ENCODE measurements around the gene SLCO4C1. TPM values are rescaled to one million over a fixed set of nuclear protein-coding genes. Genes with fewer than 3 reads are reported as not detected.

The SLCO4C1 gene
- total RNA-seq, 2 experiments from 2014 or later = 0.35 to 0.55 TPM

- Mint-ChIP-seq H3K4me1 (no peaks in the 10 kb centered on the region), H3K4me3 (no peak overlapping the region), H3K27me3 (peaks cover under 1% of the 10 kb centered on the region), H3K36me3 (no peaks in the 10 kb centered on the region), H3K27ac (no peak overlapping the region), H3K9me3 (ENCODE audit: low read depth) (no peaks in the 10 kb centered on the region)
- DNase-seq (no peak), ATAC-seq (no peak)
- CTCF ChIA-PET = no interaction called here
Observed at GRCh38 chr5:102289251-102289899, 6.7 kb downstream of the SLCO4C1 start.

- ATAC-seq (no peak), DNase-seq (no peak)
- H3K27me3 Mint-ChIP-seq = no peaks in the 10 kb centered on the region
- CTCF ChIA-PET = no interaction called here
- H3K9me3 Mint-ChIP-seq (ENCODE audit: low read depth) = no peaks in the 10 kb centered on the region
- no peak overlapping the region for H3K4me3 Mint-ChIP-seq
- H3K36me3 Mint-ChIP-seq = no peaks in the 10 kb centered on the region
- H3K4me1 Mint-ChIP-seq = no peaks in the 10 kb centered on the region
- no peak overlapping the region for H3K27ac Mint-ChIP-seq
Observed at GRCh38 chr5:102288630-102289029, 7.5 kb downstream of the SLCO4C1 start.

GRCh38 chr5:102286476-102286875, 9.6 kb downstream of the SLCO4C1 start:
- CTCF ChIA-PET = interaction anchor here (2.0 kb wide), 1 partner anchor 10 kb away, joined by 9 read pairs; the partner anchor contains the start of gene SLCO4C1
- H3K27ac Mint-ChIP-seq = no peak overlapping the region
- H3K36me3 Mint-ChIP-seq = no peaks in the 10 kb centered on the region
- DNase-seq = no peak
- H3K27me3 Mint-ChIP-seq = no peaks in the 10 kb centered on the region
- H3K9me3 Mint-ChIP-seq (ENCODE audit: low read depth) = no peaks in the 10 kb centered on the region
- no peaks in the 10 kb centered on the region for H3K4me1 Mint-ChIP-seq
- no peak for ATAC-seq
- H3K4me3 Mint-ChIP-seq = no peak overlapping the region

DNA sequence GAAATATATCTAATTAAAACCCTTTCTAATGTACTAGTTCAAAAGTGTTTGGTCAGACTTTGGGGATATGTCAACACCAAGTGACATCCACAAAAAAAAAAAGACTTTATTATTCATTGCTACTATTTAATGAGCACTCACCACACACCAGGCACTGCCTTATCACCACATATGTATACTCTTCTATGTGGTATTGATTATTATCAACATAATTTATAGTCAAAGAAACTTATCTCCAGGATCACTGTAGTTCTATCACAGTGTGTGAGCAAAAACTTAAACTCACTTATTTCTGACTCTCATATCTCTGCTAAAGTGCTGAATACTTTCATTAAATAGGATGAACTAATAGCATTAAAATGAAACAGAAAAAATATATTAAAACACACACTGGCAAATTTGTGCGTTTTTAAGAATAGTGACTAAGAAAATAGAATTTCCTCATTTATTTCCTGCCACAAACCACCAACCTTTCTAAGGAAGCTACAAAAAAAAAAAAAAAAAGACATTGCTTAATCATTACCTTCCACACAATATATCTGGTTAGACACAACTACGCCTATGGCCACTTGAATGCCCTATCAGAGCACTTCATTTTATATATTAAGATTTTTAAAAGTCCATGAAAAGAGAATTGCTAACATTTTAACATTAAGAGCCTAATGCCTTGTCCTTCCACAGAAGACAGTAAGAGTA, 12.8 kb downstream of the SLCO4C1 start:
- Mint-ChIP-seq H3K36me3 (no peaks in the 10 kb centered on the region), H3K9me3 (ENCODE audit: low read depth) (no peaks in the 10 kb centered on the region), H3K4me3 (no peak overlapping the region), H3K27me3 (no peaks in the 10 kb centered on the region), H3K27ac (no peak overlapping the region), H3K4me1 (no peaks in the 10 kb centered on the region)
- CTCF ChIA-PET = no interaction called here
- DNase-seq = no peak
- no peak for ATAC-seq

DNA sequence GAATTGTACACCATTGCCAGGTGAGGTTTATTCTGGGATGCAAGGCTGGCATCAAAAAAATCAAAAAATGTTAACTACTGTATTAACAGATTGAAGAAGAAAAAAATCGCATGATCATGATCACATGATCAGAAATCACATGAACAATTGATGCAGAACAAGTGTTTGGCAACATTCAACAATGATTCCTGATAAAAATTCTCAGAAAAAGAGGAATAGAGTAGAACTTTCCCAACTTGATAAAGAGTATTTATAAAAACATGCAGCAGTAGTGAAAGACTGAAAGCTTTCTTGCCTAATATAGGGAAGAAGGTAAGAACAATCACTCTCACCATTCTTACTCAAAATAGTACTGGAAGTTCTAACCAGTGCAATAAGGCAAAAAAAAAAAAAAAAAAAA, 16.4 kb downstream of the SLCO4C1 start:
- CTCF ChIA-PET = no interaction called here
- no peaks in the 10 kb centered on the region for H3K9me3 Mint-ChIP-seq (ENCODE audit: low read depth)
- no peaks in the 10 kb centered on the region for H3K36me3 Mint-ChIP-seq
- no peak for ATAC-seq
- H3K27ac Mint-ChIP-seq = no peak overlapping the region
- no peaks in the 10 kb centered on the region for H3K4me1 Mint-ChIP-seq
- no peak overlapping the region for H3K4me3 Mint-ChIP-seq
- no peak for DNase-seq
- no peaks in the 10 kb centered on the region for H3K27me3 Mint-ChIP-seq

GRCh38 chr5:102278231-102278630, 17.9 kb downstream of the SLCO4C1 start:
- ATAC-seq = no peak
- CTCF ChIA-PET = interaction anchor here (1.9 kb wide), 1 partner anchor 18 kb away, joined by 5 read pairs; the partner anchor contains the start of gene SLCO4C1
- Mint-ChIP-seq H3K4me1 (no peaks in the 10 kb centered on the region), H3K36me3 (no peaks in the 10 kb centered on the region), H3K27ac (no peak overlapping the region), H3K27me3 (no peaks in the 10 kb centered on the region), H3K9me3 (ENCODE audit: low read depth) (no peaks in the 10 kb centered on the region), H3K4me3 (no peak overlapping the region)
- no peak for DNase-seq

- no peak for ATAC-seq
- Mint-ChIP-seq H3K27ac (no peak overlapping the region), H3K9me3 (ENCODE audit: low read depth) (no peaks in the 10 kb centered on the region), H3K27me3 (no peaks in the 10 kb centered on the region), H3K4me1 (no peaks in the 10 kb centered on the region), H3K36me3 (no peaks in the 10 kb centered on the region), H3K4me3 (no peak overlapping the region)
- no peak for DNase-seq
- CTCF ChIA-PET = interaction anchor here (1.9 kb wide), 1 partner anchor 19 kb away, joined by 5 read pairs; the partner anchor contains the start of gene SLCO4C1
Observed at GRCh38 chr5:102277144-102277543, 18.9 kb downstream of the SLCO4C1 start.

- no peak overlapping the region for H3K27ac Mint-ChIP-seq
- no peak overlapping the region for H3K4me3 Mint-ChIP-seq
- no peaks in the 10 kb centered on the region for H3K4me1 Mint-ChIP-seq
- CTCF ChIA-PET = no interaction called here
- no peaks in the 10 kb centered on the region for H3K36me3 Mint-ChIP-seq
- DNase-seq (no peak), ATAC-seq (no peak)
- H3K27me3 Mint-ChIP-seq = no peaks in the 10 kb centered on the region
- H3K9me3 Mint-ChIP-seq (ENCODE audit: low read depth) = peaks cover 4% of the 10 kb centered on the region
Observed at GRCh38 chr5:102271759-102272158, 24.3 kb downstream of the SLCO4C1 start.

GRCh38 chr5:102270036-102270435, 26.0 kb downstream of the SLCO4C1 start:
- H3K36me3 Mint-ChIP-seq = no peaks in the 10 kb centered on the region
- ATAC-seq = no peak
- CTCF ChIA-PET = no interaction called here
- DNase-seq = no peak
- no peaks in the 10 kb centered on the region for H3K27me3 Mint-ChIP-seq
- no peak overlapping the region for H3K4me3 Mint-ChIP-seq
- H3K9me3 Mint-ChIP-seq (ENCODE audit: low read depth) = peaks cover 4% of the 10 kb centered on the region
- no peak overlapping the region for H3K27ac Mint-ChIP-seq
- H3K4me1 Mint-ChIP-seq = no peaks in the 10 kb centered on the region

GRCh38 chr5:102262688-102263087, 33.4 kb downstream of the SLCO4C1 start:
- no peak for ATAC-seq
- H3K4me1 Mint-ChIP-seq = no peaks in the 10 kb centered on the region
- no peaks in the 10 kb centered on the region for H3K27me3 Mint-ChIP-seq
- CTCF ChIA-PET = no interaction called here
- no peak overlapping the region for H3K4me3 Mint-ChIP-seq
- no peak for DNase-seq
- no peaks in the 10 kb centered on the region for H3K36me3 Mint-ChIP-seq
- no peaks in the 10 kb centered on the region for H3K9me3 Mint-ChIP-seq (ENCODE audit: low read depth)
- no peak overlapping the region for H3K27ac Mint-ChIP-seq

DNA sequence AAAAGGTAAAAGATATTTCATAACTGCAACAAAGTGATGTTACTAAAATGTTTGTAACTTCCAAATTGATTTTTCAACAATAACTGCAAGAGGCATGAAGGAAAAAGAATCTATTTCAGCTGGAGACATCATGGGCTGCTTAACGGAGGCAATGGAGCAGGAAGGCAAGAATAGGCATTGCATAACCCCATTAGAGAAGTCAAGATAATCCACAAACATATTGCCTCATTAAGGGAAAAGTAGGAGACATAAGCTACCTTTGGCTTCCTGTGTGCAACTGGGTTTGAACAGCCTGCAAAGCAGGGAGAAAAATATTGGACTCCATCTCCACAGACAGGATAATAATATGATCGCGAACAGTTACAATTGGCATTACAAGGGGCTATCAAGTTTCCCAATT, 46.7 kb downstream of the SLCO4C1 start:
- DNase-seq = no peak
- Mint-ChIP-seq H3K4me3 (no peak overlapping the region), H3K27ac (no peak overlapping the region), H3K9me3 (ENCODE audit: low read depth) (no peaks in the 10 kb centered on the region), H3K27me3 (no peaks in the 10 kb centered on the region), H3K4me1 (no peaks in the 10 kb centered on the region), H3K36me3 (no peaks in the 10 kb centered on the region)
- ATAC-seq = no peak
- CTCF ChIA-PET = no interaction called here

GRCh38 chr5:102243213-102243612, 52.9 kb downstream of the SLCO4C1 start:
- CTCF ChIA-PET = no interaction called here
- no peak for DNase-seq
- Mint-ChIP-seq H3K4me3 (no peak overlapping the region), H3K4me1 (no peaks in the 10 kb centered on the region), H3K9me3 (ENCODE audit: low read depth) (no peaks in the 10 kb centered on the region), H3K36me3 (no peaks in the 10 kb centered on the region), H3K27me3 (no peaks in the 10 kb centered on the region), H3K27ac (no peak overlapping the region)
- ATAC-seq = no peak

- no peak for DNase-seq
- H3K36me3 Mint-ChIP-seq = no peaks in the 10 kb centered on the region
- no peak overlapping the region for H3K27ac Mint-ChIP-seq
- H3K4me1 Mint-ChIP-seq = no peaks in the 10 kb centered on the region
- no peaks in the 10 kb centered on the region for H3K9me3 Mint-ChIP-seq (ENCODE audit: low read depth)
- H3K27me3 Mint-ChIP-seq = no peaks in the 10 kb centered on the region
- no peak for ATAC-seq
- no peak overlapping the region for H3K4me3 Mint-ChIP-seq
- CTCF ChIA-PET = no interaction called here
Observed at GRCh38 chr5:102241809-102242421, 54.2 kb downstream of the SLCO4C1 start.

Data from activated CD8-positive, alpha-beta memory T cell treated with anti-CD3 and anti-CD28 coated beads, Interleukin-2, amount 10 ng/mL, durations not matched to agents 7 days and 5 days (primary cell).